ENCODE measurements around the gene KIF20B. TPM values are rescaled to one million over a fixed set of nuclear protein-coding genes. Genes with fewer than 3 reads are reported as not detected.

The KIF20B gene
- total RNA-seq, 1 experiment from 2014 or later = 59.1 TPM

- no peaks in the 10 kb centered on the region for H4K20me1 ChIP-seq (ENCODE audit: control insufficient read depth, insufficient read depth, insufficient read length)
- Mint-ChIP-seq H3K27ac (no peak overlapping the region), H3K9me3 (peaks cover 20 to 23% of the 10 kb centered on the region in 2 experiments; a peak in 4 of 5 replicates), H3K36me3 (ENCODE audit: insufficient read depth in 1 of 3, low read depth in 3 of 3) (peaks cover 17 to 27% (median 27%) of the 10 kb centered on the region in 3 experiments), H3K4me3 (no peak overlapping the region), H3K4me1 (peaks cover 5 to 20% of the 10 kb centered on the region in 2 experiments), H3K27me3 (ENCODE audit: low read depth) (no peaks in the 10 kb centered on the region)
- H2BK120ac ChIP-seq (ENCODE audit: low read depth, low read length, poor library complexity, severe bottlenecking) = no peak overlapping the region
- H3K27me3 ChIP-seq (ENCODE audit: insufficient read depth, low read length) = no peaks in the 10 kb centered on the region; the same call in 1 of the 2 replicates
- no peaks in the 10 kb centered on the region for H3K79me1 ChIP-seq (ENCODE audit: insufficient read depth, low read depth, low read length, poor library complexity, severe bottlenecking)
- no peak overlapping the region for H3K14ac ChIP-seq (ENCODE audit: insufficient read depth, low read length)
- H2AK5ac ChIP-seq (ENCODE audit: insufficient read length, low read length) = no peak overlapping the region
- no peak overlapping the region for H2BK12ac ChIP-seq (ENCODE audit: insufficient read length, low read depth, low read length)
- no peaks in the 10 kb centered on the region for H3K23me2 ChIP-seq (ENCODE audit: insufficient read length, low read depth, low read length, poor library complexity, severe bottlenecking)
- H4K8ac ChIP-seq (replicated peaks; ENCODE audit: insufficient read length, low read depth, low read length) = no peak overlapping the region
- WGBS (ENCODE audit: extremely low coverage, insufficient read length, low lambda C conversion rate) = no CpG with 5 or more reads among the region's 1 CpG
- no peak overlapping the region for H3K56ac ChIP-seq (ENCODE audit: insufficient read length, low read depth, low read length)
- H2BK20ac ChIP-seq (ENCODE audit: low read depth, low read length, poor library complexity, severe bottlenecking) = no peak overlapping the region
- H3T11ph ChIP-seq (ENCODE audit: low read length) = no peak overlapping the region
- DNase-seq = no peak
- no peak overlapping the region for H4K5ac ChIP-seq (ENCODE audit: insufficient read length, low read depth, low read length)
- no peak overlapping the region for H4K91ac ChIP-seq (ENCODE audit: insufficient read length, low read depth, low read length)
- H3K9me3 ChIP-seq (ENCODE audit: control insufficient read depth, low read depth, low read length) = peaks cover 9% of the 10 kb centered on the region
- H2BK15ac ChIP-seq (ENCODE audit: low read depth, low read length) = no peak overlapping the region
- no peak overlapping the region for H3K27ac ChIP-seq (ENCODE audit: insufficient read length, low read depth, low read length)
- no peak overlapping the region for H2AFZ ChIP-seq (ENCODE audit: low read length)
- H3K4me2 ChIP-seq (ENCODE audit: insufficient read depth, insufficient read length, low read length) = no peak overlapping the region
- no peak overlapping the region for H3K23ac ChIP-seq (ENCODE audit: insufficient read length, low read depth, low read length)
- no peak overlapping the region for H3K9ac ChIP-seq (ENCODE audit: extremely low read depth, insufficient read length, low read length)
- no peak overlapping the region for H3K4ac ChIP-seq (ENCODE audit: low read depth, low read length)
- H3K18ac ChIP-seq (ENCODE audit: insufficient read length, low read depth, low read length) = no peak overlapping the region
- no peak overlapping the region for H2BK5ac ChIP-seq (ENCODE audit: insufficient read length, low read length)
- TF ChIP-seq CTCF (conservative IDR thresholded peaks at IDR 0.05) = no peak
- H3K79me2 ChIP-seq (ENCODE audit: insufficient read depth, low read length) = no peaks in the 10 kb centered on the region
- no peaks in the 10 kb centered on the region; the same call in 1 of the 2 replicates for H3K4me1 ChIP-seq (ENCODE audit: insufficient read depth, low read length)
These were observed 44.1 kb upstream of the KIF20B start for GRCh38 chr10:89657302-89657701.
